ENCODE data around the gene NBPF1. TPM values are rescaled to one million over a fixed set of nuclear protein-coding genes. Genes with fewer than 3 reads are reported as not detected.

The NBPF1 gene
- total and polyA plus RNA-seq, 4 donors = 4.3 to 83.8 (median 29.9) TPM

- Histone ChIP-seq H3K4me3 (no peak overlapping the region), H3K27me3 (ENCODE audit: control insufficient read depth in 3 of 3, insufficient read depth in 3 of 3, low read length in 2 of 3) (no peaks in the 10 kb centered on the region), H3K9ac (ENCODE audit: insufficient read depth in 1 of 2, low read length in 2 of 2) (no peak overlapping the region), H3K36me3 (ENCODE audit: control insufficient read depth in 4 of 4, insufficient read depth in 4 of 4, low read length in 4 of 4) (peaks cover 0 to 13% (median 7%) of the 10 kb centered on the region in 4 donors), H3K27ac (ENCODE audit: low read depth in 1 of 2, low read length in 1 of 2) (no peak overlapping the region), H3K9me3 (ENCODE audit: control insufficient read depth in 4 of 4, insufficient read depth in 3 of 4, low read length in 3 of 4) (no peaks in the 10 kb centered on the region), H3K4me1 (ENCODE audit: control insufficient read depth in 5 of 5, insufficient read depth in 5 of 5, low read length in 5 of 5) (peaks cover 0 to 9% (median 0%) of the 10 kb centered on the region in 5 donors)
- no peak for TF ChIP-seq CTCF (IDR thresholded peaks at IDR 0.05; ENCODE audit: control extremely low read depth, extremely low read depth)
- WGBS, 2 donors = 72 to 84% methylated on average over 7 of the region's 7 CpGs
- DNase-seq (no peak), ATAC-seq (ENCODE audit: insufficient read depth, low FRiP score) (no peak)
Measured at GRCh38 chr1:16617778-16618580, 4.6 kb upstream of the NBPF1 start.

GRCh38 chr1:16617114-16617631 lies 3.8 kb upstream of the NBPF1 start:
- Histone ChIP-seq H3K36me3 (ENCODE audit: control insufficient read depth in 4 of 4, insufficient read depth in 4 of 4, low read length in 4 of 4) (peaks cover 0 to 13% (median 5%) of the 10 kb centered on the region in 4 donors), H3K4me1 (ENCODE audit: control insufficient read depth in 5 of 5, insufficient read depth in 5 of 5, low read length in 5 of 5) (peaks cover 0 to 14% (median 2%) of the 10 kb centered on the region in 5 donors), H3K9ac (ENCODE audit: insufficient read depth in 1 of 2, low read length in 2 of 2) (no peak overlapping the region), H3K9me3 (ENCODE audit: control insufficient read depth in 4 of 4, insufficient read depth in 3 of 4, low read length in 3 of 4) (no peaks in the 10 kb centered on the region), H3K27me3 (ENCODE audit: control insufficient read depth in 3 of 3, insufficient read depth in 3 of 3, low read length in 2 of 3) (no peaks in the 10 kb centered on the region), H3K27ac (ENCODE audit: low read depth in 1 of 2, low read length in 1 of 2) (no peak overlapping the region), H3K4me3 (no peak overlapping the region)
- ATAC-seq (ENCODE audit: insufficient read depth, low FRiP score) = no peak
- no peak for TF ChIP-seq CTCF (IDR thresholded peaks at IDR 0.05; ENCODE audit: control extremely low read depth, extremely low read depth)
- WGBS, 2 donors = 91 to 95% methylated on average over 20 of the region's 20 CpGs
- no peak for DNase-seq

GRCh38 chr1:16615253-16616252 lies 2.2 kb upstream of the NBPF1 start:
- no peak for ATAC-seq (ENCODE audit: insufficient read depth, low FRiP score)
- H3K9me3 ChIP-seq (ENCODE audit: control insufficient read depth in 4 of 4, insufficient read depth in 3 of 4, low read length in 3 of 4) = no peaks in the 10 kb centered on the region
- no peaks in the 10 kb centered on the region for H3K27me3 ChIP-seq (ENCODE audit: control insufficient read depth in 3 of 3, insufficient read depth in 3 of 3, low read length in 2 of 3)
- no peak overlapping the region for H3K27ac ChIP-seq (ENCODE audit: low read depth in 1 of 2, low read length in 1 of 2)
- DNase-seq = no peak
- peaks cover 0 to 21% (median 6%) of the 10 kb centered on the region in 5 donors for H3K4me1 ChIP-seq (ENCODE audit: control insufficient read depth in 5 of 5, insufficient read depth in 5 of 5, low read length in 5 of 5)
- no peak overlapping the region for H3K4me3 ChIP-seq
- H3K36me3 ChIP-seq (ENCODE audit: control insufficient read depth in 4 of 4, insufficient read depth in 4 of 4, low read length in 4 of 4) = peaks cover 0 to 8% (median 4%) of the 10 kb centered on the region in 4 donors
- H3K9ac ChIP-seq (ENCODE audit: insufficient read depth in 1 of 2, low read length in 2 of 2) = no peak overlapping the region
- WGBS, 2 donors = 81 to 87% methylated on average over 9 of the region's 9 CpGs
- TF ChIP-seq CTCF (IDR thresholded peaks at IDR 0.05; ENCODE audit: control extremely low read depth, extremely low read depth) = no peak

Data from lung (tissue), 12 donors.